Measurements from ENCODE around the gene FABP2. TPM values are rescaled to one million over a fixed set of nuclear protein-coding genes. Genes with fewer than 3 reads are reported as not detected.
"Not testable (repeated sequence)": the region's sequence is repeated elsewhere in the genome, so short reads cannot be mapped to it uniquely, and the experiment has no call there.

The FABP2 gene
- total RNA-seq, 3 donors from 2014 or later (not counting 1 experiment from before 2014, with no cell fraction given), result not detected

DNA sequence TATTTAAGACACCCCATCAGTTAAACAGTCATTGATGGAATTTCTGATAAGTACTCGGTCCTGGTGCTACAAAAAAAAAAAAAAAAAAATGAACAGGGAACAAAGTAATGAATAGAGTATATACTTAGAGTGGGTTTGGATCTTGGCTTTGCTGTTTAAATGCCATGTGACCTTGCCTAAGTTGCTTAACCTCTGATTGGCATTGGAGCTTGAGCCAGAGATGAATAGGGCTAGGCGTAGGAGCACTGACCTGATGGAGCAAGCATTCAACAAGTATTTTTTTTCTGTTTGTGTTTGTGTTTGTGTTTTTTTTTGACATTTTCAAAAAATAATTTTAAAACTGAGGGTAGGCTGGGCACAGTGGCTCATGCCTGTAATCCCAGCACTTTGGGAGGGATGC, 37.9 kb upstream of the FABP2 start:
- ATAC-seq; H3K4me3 ChIP-seq (ENCODE audit: low read length); H3K4me1 Mint-ChIP-seq; H3K36me3 Mint-ChIP-seq; H3K4me3 Mint-ChIP-seq; H3K36me3 ChIP-seq (ENCODE audit: control insufficient read depth, insufficient read depth, low read length); H3K27ac ChIP-seq (ENCODE audit: low read length); H3K27ac Mint-ChIP-seq; H3K27me3 ChIP-seq (ENCODE audit: control insufficient read depth, insufficient read depth, low read length); H3K9me3 Mint-ChIP-seq; intact Hi-C loops (cut with micrococcal nuclease); H3K27me3 Mint-ChIP-seq (ENCODE audit: low read depth in 2 of 2); DNase-seq; H3K4me1 ChIP-seq (ENCODE audit: control insufficient read depth, insufficient read depth, low read length); H3K9me3 ChIP-seq (ENCODE audit: control insufficient read depth, insufficient read depth, low read length): not testable (repeated sequence)
- WGBS (ENCODE audit: insufficient coverage), result 73% methylated on average over 2 of the region's 2 CpGs

- H3K4me3 ChIP-seq (ENCODE audit: low read length); H3K4me1 Mint-ChIP-seq; H3K27ac ChIP-seq (ENCODE audit: low read length); H3K9me3 ChIP-seq (ENCODE audit: control insufficient read depth, insufficient read depth, low read length); H3K36me3 Mint-ChIP-seq; H3K4me1 ChIP-seq (ENCODE audit: control insufficient read depth, insufficient read depth, low read length); H3K27me3 Mint-ChIP-seq (ENCODE audit: low read depth in 2 of 2); H3K27ac Mint-ChIP-seq; H3K9me3 Mint-ChIP-seq; intact Hi-C loops (cut with micrococcal nuclease); ATAC-seq; H3K27me3 ChIP-seq (ENCODE audit: control insufficient read depth, insufficient read depth, low read length); H3K36me3 ChIP-seq (ENCODE audit: control insufficient read depth, insufficient read depth, low read length); H3K4me3 Mint-ChIP-seq; DNase-seq: not testable (repeated sequence)
- no CpG with 5 or more reads among the region's 1 CpG for WGBS (ENCODE audit: insufficient coverage)
These were observed 34.9 kb upstream of the FABP2 start for GRCh38 chr4:119356796-119357195.

DNA sequence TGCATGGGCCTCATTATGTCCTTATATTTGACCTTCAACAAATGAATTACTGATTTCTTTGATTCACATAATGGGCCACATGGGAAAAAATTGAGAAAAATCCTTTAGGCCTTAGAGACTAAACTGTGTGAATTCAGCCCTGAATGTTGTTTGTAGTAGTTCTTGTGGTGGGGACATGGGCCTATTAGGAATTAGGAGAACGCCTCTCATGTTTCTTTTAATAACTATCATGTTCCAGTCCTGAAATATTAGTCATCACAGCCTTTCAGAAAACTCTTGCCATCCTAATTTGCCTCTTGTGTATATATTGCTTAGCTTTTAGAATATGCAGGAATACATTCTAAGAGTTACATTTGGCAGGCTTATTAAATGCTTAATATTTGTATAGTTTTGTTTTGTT, 34.1 kb upstream of the FABP2 start:
- H3K4me3 Mint-ChIP-seq; H3K27me3 ChIP-seq (ENCODE audit: control insufficient read depth, insufficient read depth, low read length); DNase-seq; ATAC-seq; H3K36me3 Mint-ChIP-seq; H3K36me3 ChIP-seq (ENCODE audit: control insufficient read depth, insufficient read depth, low read length); intact Hi-C loops (cut with micrococcal nuclease); H3K27me3 Mint-ChIP-seq (ENCODE audit: low read depth in 2 of 2); H3K4me3 ChIP-seq (ENCODE audit: low read length); H3K27ac Mint-ChIP-seq; H3K4me1 Mint-ChIP-seq; H3K27ac ChIP-seq (ENCODE audit: low read length); H3K4me1 ChIP-seq (ENCODE audit: control insufficient read depth, insufficient read depth, low read length); H3K9me3 ChIP-seq (ENCODE audit: control insufficient read depth, insufficient read depth, low read length); H3K9me3 Mint-ChIP-seq: not testable (repeated sequence)
- no CpG with 5 or more reads among the region's 1 CpG for WGBS (ENCODE audit: insufficient coverage)

DNA sequence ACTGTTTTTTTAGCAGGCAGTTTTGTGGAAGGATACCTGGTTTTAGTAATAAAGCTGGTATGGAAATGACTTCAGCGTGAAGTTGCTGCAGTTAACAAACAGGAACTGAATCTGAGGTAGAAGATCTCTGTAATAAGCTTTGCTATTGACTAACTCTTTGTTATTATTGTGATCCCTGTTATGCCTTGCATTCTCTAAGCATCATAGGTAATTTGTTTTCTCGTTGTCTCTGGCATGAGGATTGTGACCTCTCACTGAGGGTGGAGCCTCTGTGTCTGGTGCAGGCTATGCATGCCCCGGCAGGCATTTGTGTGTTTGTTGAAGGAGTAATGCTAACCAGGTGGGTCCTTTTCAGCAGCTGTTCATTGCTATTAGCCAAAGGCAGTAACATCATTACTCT, 31.4 kb upstream of the FABP2 start:
- H3K36me3 Mint-ChIP-seq; H3K9me3 ChIP-seq (ENCODE audit: control insufficient read depth, insufficient read depth, low read length); H3K4me3 ChIP-seq (ENCODE audit: low read length); ATAC-seq; H3K27ac ChIP-seq (ENCODE audit: low read length); H3K4me3 Mint-ChIP-seq; H3K27me3 Mint-ChIP-seq (ENCODE audit: low read depth in 2 of 2); H3K4me1 Mint-ChIP-seq; H3K36me3 ChIP-seq (ENCODE audit: control insufficient read depth, insufficient read depth, low read length); H3K27ac Mint-ChIP-seq; H3K4me1 ChIP-seq (ENCODE audit: control insufficient read depth, insufficient read depth, low read length); H3K27me3 ChIP-seq (ENCODE audit: control insufficient read depth, insufficient read depth, low read length); H3K9me3 Mint-ChIP-seq; DNase-seq; intact Hi-C loops (cut with micrococcal nuclease): not testable (repeated sequence)
- 66% methylated on average over 2 of the region's 3 CpGs for WGBS (ENCODE audit: insufficient coverage)

- DNase-seq; H3K27me3 ChIP-seq (ENCODE audit: control insufficient read depth, insufficient read depth, low read length); H3K9me3 Mint-ChIP-seq; H3K36me3 Mint-ChIP-seq; H3K27ac Mint-ChIP-seq; H3K4me3 Mint-ChIP-seq; ATAC-seq; H3K27ac ChIP-seq (ENCODE audit: low read length); intact Hi-C loops (cut with micrococcal nuclease); H3K9me3 ChIP-seq (ENCODE audit: control insufficient read depth, insufficient read depth, low read length); H3K4me1 Mint-ChIP-seq; H3K27me3 Mint-ChIP-seq (ENCODE audit: low read depth in 2 of 2); H3K4me3 ChIP-seq (ENCODE audit: low read length); H3K36me3 ChIP-seq (ENCODE audit: control insufficient read depth, insufficient read depth, low read length); H3K4me1 ChIP-seq (ENCODE audit: control insufficient read depth, insufficient read depth, low read length): not testable (repeated sequence)
- WGBS (ENCODE audit: insufficient coverage), result no CpG with 5 or more reads among the region's 1 CpG
These were observed 26.2 kb upstream of the FABP2 start for GRCh38 chr4:119348169-119348568.

DNA sequence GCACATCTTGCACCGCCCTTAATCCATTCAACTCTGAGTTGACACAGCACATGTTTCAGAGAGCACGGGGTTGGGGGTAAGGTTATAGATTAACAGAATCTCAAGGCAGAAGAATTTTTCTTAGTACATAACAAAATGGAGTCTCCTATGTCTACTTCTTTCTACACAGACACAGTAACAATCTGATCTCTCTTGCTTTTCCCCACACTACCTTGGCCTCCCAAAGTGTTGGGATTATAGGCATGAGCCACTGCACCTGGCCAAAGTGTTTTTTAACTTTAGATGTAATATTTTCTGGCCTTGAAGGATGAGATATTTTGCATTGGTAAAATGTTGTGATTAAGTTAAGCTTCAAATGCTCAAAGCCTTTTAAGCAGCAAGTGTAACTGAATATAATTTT, 21.4 kb upstream of the FABP2 start:
- H3K27ac ChIP-seq (ENCODE audit: low read length); H3K27me3 Mint-ChIP-seq (ENCODE audit: low read depth in 2 of 2); H3K4me3 Mint-ChIP-seq; intact Hi-C loops (cut with micrococcal nuclease); DNase-seq; H3K27me3 ChIP-seq (ENCODE audit: control insufficient read depth, insufficient read depth, low read length); H3K4me1 Mint-ChIP-seq; H3K4me1 ChIP-seq (ENCODE audit: control insufficient read depth, insufficient read depth, low read length); ATAC-seq; H3K9me3 ChIP-seq (ENCODE audit: control insufficient read depth, insufficient read depth, low read length); H3K4me3 ChIP-seq (ENCODE audit: low read length); H3K36me3 ChIP-seq (ENCODE audit: control insufficient read depth, insufficient read depth, low read length); H3K27ac Mint-ChIP-seq; H3K9me3 Mint-ChIP-seq; H3K36me3 Mint-ChIP-seq: not testable (repeated sequence)
- WGBS (ENCODE audit: insufficient coverage), result no CpG with 5 or more reads among the region's 2 CpGs

DNA sequence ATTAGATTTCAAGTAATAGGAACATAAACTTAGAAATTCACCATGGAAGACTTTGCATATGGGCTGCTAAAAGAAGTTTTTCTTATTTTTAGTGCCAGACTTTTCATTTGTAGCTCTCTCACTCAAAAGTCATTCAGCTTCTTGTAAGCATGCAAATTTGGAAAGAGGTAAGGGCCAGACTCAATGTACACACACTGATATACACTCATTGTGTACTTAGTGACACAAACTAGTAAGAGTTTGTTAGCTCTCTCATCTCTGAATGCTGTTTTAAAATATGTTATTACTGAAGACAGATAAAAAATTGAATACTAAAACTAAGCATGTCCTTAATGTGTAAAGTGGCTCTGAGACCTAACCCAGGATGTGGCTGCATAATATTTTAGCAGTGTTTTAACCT, 18.0 kb upstream of the FABP2 start:
- H3K36me3 ChIP-seq (ENCODE audit: control insufficient read depth, insufficient read depth, low read length); H3K36me3 Mint-ChIP-seq; H3K4me3 Mint-ChIP-seq; H3K9me3 Mint-ChIP-seq; H3K27ac Mint-ChIP-seq; DNase-seq; H3K4me1 Mint-ChIP-seq; ATAC-seq; intact Hi-C loops (cut with micrococcal nuclease); H3K27ac ChIP-seq (ENCODE audit: low read length); H3K27me3 ChIP-seq (ENCODE audit: control insufficient read depth, insufficient read depth, low read length); H3K4me3 ChIP-seq (ENCODE audit: low read length); H3K4me1 ChIP-seq (ENCODE audit: control insufficient read depth, insufficient read depth, low read length); H3K27me3 Mint-ChIP-seq (ENCODE audit: low read depth in 2 of 2); H3K9me3 ChIP-seq (ENCODE audit: control insufficient read depth, insufficient read depth, low read length): not testable (repeated sequence)

All from natural killer cell (primary cell).